T-helper 22 cell (primary cell): ENCODE measurements around the gene MRPL36.
"Not testable (repeated sequence)": the region's sequence is repeated elsewhere in the genome, so short reads cannot be mapped to it uniquely, and the experiment has no call there.

Experiments
- DNase-seq: peaks from one replicate; pipeline ENCODE4 v3.0.0-alpha.2; 2020; ENCODE audit warnings: low read depth

The MRPL36 gene

DNA sequence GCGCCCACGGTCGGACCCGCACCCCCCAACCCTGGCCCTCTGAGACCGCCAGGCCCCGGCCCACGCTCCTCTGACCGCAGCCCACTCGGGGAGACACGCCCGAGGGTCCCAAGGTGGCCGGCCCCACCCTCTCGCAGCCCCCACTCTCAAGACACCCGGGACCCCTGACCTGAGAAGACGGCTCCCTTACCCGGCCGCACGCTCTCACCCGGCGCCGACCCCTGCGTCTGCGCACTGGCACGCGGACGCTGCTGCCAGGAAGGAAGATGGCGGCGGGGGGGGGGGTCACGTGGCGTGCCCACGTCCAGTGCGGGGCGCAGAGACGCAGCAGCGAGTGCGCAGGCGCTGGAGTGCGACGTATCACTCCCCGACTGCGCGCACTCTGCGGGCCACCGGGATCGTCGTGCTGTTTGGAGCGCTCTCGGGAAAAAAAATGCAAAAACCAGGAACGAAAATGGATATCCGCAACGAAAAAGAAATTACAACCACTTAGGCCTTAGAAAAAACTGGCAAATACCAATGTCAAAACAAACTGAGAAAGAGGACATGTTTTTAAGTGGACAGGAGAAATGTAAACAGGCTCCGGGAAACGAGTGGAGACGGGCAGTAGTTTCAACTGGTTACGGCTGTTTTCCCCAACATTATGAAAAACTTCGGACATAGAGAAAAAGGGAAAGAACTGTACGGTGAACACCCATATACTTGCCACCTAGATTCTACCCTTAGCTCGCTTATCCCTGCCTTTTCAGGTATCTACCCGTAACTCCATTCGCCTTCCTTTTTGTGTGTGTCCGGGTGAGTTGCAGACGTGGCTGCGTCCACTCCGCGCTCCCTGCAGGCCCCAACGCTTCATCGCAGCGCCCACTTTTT lies at the start of gene MRPL36:
TSS of gene MRPL36 (minus strand) at position 236 of the 870 bp plus-strand sequence. CDS start 902 bp downstream, outside the sequence.
- peak; percentile 84 for DNase-seq

DNA sequence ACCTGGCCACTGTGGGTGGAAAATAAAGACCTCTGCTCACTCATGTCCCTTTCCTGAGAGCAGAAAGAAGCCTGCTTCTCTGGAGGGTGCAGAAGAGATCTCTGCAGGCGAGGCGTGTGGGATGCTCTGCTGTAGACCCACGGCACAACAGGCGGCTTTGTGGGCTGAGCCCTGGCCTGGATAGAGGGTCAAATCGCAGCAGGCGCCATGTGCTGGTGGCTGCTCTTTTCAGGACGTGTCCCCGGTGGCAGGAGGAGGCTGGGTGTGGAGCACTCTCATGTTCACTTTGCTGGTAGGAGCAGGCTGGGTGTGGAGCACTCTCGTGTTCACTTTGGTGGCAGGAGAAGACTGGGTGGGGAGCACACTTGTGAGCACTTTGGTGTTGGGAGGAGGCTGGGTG lies 48.0 kb upstream of the MRPL36 start:
- DNase-seq, result no peak

DNA sequence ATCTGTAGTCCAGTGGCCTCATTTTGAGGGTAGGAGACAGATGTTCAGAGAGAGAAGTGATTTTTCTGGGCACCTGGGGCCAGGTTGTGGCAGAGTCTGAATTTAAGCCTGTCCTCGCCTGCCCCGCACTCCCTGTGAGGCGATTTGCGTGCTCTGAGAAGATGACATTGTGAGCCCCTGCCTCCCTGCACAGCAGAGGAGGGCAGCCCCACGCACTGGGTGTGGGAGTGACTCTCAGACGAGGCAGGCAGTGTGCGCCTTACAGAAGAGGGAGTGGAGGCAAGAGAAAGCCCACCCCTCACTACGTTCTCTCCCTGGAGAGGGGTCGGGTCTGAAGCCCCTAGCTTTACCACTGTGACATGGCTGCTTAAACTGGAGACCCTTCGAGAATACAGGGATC lies 47.4 kb upstream of the MRPL36 start:
- DNase-seq, result no peak

DNA sequence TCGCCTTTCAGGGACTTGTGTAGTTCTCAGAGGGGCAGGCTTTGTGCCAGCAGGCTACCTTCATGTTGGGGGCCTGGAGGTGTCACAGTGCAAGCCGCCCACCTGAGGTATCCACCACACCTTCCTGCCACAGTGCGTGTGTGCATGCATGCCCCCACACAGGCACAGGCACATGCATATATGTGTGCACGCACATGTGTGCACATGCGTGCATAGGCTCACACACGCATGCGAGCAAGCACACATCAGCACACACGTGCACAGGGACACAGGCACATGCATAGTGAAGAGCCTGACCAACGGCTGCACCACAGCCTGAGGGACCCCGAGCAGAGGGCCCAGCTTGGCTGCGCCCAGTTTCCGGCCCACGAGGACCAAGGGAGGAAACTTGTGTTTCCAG lies 46.9 kb upstream of the MRPL36 start:
- DNase-seq, result no peak

DNA sequence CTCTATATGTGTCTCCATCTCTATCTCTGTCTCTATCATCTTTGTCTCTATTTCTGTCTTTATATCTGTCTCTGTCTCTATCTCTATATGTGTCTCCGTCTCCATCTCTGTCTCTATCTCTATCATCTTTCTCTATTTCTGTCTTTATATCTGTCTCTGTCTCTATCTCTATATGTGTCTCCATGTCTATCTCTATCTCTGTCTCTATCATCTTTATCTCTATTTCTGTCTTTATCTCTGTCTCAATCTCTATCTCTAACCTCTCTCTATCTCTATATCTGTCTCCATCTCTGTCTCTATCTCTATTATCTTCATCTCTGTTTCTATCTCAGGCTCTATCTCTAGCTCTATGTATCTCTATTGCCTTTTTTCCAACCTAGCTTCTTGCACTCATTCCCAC lies 46.1 kb upstream of the MRPL36 start:
- DNase-seq, result no peak

DNA sequence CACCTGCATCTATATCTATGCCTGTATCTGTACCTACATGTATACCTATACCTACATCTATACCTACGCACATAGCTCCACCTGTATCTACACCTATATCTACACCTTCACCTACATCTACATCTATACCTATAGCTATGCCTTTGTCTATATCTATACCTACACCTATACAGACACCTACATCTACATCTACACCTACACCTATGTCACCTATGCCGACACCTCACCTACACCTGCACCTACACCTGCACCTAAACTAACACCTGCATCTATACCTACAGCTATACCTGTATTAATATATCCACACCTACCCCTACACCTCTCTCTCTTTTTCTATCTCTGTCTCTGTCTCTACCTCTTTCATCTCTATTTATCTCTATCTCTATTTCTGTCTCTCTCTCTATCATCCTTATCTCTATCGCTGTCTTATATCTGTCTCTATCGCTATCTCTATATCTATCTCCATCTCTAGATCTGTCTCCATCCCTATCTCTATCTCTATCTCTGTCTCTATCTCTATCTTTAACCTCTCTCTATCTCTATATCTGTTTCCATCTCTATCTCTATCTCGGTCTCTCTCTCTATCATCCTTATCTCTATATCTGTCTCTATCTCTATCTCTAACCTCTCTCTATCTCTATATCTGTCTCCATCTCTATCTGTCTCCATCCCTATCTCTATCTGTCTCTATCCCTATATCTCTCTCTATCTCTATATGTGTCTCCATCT lies 45.2 kb upstream of the MRPL36 start:
- no peak for DNase-seq

DNA sequence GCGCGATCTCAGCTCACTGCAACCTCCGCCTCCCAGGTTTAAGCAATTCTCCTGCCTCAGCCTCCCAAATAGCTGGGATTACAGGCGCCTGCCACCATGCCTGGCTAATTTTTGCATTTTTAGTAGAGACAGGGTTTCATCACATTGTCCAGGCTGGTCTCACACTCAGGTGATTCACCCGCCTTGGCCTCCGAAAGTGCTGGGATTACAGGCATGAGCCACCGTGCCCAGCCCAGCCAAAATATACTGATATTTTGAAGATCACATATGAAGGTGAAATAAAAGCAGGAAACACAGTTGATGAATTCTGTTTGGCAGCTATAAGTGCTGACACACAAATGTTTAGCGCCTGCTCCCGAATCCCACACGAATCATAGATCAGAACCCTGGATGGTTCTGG lies 44.1 kb upstream of the MRPL36 start:
- DNase-seq, result not testable (repeated sequence)

DNA sequence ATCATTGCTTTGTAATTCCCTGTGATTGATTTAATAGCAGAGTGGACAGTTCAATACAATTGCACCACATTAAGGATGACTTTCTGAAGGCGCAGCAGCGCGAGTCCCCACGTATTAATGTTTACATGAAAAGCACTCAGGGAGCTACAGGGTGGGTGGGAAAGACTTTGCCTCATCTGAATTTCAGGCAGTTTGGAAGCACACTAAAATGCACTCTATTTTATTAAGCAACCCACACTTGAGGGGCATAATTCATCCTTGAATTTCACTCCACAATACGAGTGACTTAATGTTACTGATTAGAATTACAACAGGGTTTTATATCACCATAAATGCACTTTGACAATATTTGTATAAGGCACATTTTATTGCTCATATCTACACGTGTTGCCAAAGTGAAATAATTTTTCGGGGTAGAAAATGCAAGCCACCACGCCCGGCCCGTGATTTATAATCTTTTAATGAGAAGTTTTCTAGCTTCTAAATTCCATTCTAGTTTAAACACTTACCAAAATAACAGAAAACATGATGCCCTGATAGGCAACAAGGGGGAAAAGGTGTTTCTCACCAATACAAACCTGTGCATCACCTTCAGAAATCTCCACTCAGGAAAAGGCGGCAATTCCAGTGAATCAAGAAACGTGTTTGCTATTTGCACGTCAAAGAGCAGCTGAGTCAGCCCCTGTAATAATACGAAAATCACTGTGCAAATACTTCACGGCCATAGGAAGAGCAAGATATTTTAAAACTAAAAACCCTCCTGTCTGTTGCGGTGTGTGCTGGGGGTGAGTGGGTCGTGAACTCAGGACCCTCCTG lies 42.6 kb upstream of the MRPL36 start:
- DNase-seq, result no peak

DNA sequence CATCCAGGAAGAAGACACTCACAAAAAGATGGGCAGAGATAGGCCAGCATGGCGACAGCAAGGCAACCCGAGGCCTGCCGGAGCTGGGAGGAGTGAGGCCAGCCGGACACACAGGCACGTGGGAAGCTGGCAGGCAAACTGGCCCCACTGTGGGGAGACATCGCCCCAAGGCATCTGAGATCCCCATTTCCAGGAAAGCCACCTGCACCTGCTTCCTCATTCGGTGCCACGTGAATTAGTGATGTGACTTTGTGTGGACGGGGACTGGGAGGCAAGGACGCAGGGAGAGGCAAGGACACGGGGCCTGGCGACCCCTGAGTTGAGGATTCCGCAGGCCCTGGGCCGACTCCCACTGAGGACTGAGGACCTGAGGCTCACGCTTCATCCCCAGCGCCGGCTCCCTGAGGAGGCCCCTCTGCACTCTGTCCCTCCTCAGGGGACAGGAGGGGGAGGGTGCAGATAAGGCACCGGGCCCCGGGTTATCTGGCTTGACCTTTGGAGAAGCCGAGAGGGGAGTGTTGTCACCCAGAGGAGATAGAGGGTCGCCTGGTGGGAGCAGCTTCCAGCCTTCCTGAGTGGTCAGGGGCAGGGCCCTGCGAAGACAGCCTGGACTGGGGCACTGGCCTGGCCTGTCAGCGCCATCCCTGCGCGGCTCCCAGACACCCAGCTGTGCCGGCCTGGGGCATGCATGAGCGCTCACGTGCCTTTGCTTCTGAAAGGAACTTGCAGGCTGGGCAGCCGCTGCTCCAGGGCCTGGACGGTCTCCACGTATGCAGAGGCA lies 41.3 kb upstream of the MRPL36 start:
- DNase-seq, result no peak

DNA sequence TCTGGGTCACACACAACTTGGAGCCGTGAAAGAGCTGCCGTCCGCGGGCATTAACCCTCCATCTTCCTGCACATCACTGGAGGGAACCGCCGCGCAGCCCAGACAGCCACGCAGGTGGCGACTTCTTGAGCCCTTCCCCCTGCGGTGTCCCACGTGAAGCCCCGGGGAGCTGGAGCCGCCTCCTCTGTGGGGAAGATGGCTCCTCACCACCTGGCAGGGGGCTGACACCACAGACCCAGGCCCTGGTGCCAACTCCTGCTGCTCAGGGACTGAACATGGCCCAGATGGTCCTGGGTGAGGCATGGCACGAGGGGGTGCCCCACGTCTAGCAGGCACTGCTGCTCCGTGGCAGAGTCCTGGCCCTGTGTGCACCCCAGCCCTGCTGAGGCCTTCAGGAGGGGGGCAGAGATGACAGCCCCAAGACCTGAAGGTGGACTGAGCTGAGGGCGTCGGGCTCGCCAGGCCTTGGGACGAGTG lies 40.5 kb upstream of the MRPL36 start:
- DNase-seq, result no peak

DNA sequence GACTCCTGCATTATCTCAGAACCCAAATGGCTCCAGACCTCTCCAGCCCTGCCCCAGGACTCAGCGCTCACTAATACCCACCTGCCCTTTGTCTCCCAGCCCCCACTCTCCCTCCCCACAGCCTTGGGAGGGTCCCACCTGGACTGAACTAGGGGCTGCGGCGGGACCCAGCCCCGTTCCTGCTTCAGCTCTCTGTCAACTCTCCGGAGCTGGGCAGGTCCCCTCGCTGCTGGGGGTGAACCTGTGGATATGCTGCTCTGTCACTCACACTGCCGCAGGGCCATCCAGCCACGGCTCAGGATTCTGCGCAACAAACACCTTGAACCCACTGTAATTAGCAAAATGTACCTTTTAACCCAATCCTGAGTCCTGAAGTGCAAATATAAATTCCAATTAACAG lies 38.4 kb upstream of the MRPL36 start:
- no peak for DNase-seq

DNA sequence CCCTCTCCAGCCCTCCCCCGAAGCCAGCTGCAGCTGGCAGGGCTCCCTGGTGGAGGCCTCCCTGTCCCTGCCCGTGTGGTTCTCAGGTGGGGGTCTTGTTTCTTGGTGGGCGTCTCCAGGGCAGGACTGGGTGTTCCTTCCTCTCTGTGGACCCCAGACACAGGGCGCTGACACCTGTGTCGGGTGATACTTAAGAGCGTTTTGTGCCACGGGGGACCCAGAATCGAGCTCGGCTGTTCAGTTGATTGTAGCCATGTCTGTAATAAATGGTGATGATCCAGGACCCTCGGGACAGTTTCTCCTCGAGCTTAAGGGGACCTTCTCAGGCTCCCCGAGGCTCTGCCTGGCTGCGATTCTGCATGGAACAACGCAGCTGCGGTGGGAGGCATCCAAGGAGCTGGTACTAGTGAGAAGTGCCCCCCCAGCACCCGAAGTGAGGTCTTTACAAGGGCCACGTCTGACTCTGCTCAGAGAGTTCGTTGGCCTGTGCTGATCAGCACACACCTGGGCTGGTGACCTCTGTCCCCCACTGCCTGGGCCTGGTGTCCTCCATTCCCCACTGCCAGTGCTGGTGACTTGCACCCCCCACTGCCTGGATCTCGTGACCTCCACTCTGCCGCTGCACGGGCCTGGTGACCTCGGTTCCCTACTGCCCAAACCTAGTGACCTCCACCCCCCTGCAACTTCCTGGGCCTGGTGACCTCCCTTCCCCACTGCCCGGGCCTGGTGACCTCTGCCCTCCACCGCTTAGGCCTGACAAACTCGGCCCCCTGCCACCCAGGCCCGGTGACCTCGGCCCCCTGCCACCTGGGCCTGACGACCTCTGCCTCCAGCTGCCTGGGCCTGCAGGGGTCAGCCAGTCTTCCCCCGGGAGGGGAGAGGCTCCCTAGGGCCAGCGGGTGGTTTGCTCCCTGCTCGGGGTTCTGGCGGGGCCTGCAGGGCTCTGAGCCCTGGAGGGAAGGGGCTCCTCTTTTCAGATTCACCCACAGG lies 37.5 kb upstream of the MRPL36 start:
- DNase-seq, result no peak

DNA sequence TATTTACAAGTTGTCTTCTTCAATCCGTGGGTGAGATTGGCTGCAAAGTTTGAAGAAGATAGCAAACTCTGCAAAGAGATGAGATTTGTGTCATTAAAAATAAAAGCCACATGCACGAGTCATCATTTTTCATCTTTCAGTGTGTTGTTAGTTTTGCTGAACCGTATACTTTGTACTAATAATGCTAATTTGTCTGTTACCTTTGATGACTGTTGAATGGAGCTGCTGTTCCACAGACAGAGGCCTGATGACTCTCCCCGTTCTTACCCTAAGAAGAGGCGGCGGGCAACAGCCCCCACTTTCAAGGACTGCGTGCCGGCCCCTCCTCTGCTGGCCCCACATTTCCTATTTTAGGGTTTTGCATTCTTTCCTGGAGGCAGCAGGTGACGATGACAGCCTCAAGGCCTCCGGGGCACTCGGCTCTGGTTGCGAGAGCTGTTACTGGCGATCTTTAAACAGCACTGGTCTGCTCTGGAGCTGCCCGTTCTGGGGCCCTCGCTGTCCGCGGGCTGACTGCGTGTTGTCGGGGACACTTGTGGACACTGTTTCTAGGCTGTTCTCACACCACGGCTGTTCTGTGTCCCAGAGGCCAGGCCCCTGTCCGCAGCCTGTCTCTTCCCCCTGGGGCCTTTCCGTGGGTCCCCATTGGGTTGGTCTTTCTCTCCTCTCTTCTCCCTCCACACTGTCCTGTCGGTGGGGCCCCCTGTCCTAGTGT lies 36.7 kb upstream of the MRPL36 start:
- no peak for DNase-seq

DNA sequence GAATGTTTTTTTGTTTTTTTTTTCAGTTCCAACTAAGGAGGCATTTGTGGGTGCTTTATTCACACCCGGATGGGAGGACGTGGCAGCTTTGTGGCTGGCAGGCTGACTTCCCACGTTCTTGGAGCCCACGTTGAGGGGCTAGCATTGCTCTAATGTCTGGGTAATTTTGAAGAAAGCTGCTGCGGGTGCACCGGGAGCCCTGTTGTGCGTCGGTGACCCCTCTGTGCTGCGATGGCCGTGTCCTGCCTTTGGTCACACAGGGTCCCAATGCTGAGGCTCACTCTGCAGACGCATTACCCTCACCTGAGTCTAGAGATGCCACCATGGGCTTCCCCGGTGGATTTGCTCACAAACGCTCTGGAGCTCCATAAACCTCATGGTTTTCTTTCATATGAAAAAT lies 35.8 kb upstream of the MRPL36 start:
- DNase-seq, result no peak

DNA sequence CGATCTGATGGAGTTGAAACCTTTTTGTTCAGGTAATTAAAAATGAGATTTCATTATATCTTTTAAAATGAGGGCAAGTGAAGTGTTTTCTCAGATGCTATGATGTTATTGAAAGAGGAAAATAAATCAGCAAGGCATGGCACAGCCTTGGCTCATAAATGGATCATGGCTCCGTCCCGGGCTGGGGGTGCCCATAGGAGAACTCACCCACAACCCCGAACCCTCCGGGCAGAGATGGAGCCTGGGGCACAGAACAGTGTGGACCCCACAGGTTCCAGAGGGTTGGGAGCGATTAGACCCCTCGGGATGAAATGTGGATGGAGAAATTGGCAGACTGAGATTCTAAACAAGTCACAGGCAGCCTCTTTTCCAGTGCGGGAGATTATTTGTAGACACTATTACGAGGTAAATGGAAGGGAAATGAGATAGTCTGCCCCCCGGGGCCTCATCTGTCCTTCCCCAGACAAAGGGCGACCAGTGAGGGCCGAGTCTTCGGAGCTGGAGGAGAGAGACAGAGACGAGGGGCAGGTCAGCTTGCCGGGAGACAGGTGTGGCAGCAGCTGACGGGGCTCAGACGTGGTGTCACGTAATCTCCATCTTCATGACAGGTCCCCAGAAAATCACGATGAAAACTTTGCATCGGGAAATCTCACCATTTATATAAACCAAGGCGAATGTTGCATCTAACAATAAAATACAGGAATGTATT lies 35.2 kb upstream of the MRPL36 start:
- no peak for DNase-seq

DNA sequence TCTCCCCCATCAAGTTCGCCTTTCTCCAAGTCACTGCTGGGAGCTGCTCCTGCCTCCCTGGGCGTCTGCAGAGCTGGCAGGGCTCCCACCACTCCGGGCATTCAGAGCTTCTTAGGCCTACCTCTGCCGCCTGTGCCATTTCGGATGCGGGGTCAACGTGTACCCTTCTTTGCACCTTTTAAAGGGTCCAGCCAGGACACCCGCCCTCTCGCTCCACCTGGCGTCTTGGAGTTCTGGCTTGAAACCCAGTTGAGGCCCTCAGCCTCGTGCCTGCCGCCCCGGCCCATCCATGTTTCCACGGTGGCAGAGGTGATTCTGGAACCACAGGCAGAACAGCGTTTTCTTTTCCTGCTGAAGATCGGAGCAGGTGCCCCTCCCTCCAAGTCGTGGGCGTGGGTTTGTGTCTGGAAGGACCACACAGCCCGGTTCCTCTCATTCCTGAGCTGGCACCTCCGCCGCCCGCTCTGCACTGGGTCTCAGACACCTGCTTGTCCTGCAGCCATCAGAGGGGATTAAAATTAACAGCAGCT lies 34.5 kb upstream of the MRPL36 start:
- DNase-seq, result no peak

DNA sequence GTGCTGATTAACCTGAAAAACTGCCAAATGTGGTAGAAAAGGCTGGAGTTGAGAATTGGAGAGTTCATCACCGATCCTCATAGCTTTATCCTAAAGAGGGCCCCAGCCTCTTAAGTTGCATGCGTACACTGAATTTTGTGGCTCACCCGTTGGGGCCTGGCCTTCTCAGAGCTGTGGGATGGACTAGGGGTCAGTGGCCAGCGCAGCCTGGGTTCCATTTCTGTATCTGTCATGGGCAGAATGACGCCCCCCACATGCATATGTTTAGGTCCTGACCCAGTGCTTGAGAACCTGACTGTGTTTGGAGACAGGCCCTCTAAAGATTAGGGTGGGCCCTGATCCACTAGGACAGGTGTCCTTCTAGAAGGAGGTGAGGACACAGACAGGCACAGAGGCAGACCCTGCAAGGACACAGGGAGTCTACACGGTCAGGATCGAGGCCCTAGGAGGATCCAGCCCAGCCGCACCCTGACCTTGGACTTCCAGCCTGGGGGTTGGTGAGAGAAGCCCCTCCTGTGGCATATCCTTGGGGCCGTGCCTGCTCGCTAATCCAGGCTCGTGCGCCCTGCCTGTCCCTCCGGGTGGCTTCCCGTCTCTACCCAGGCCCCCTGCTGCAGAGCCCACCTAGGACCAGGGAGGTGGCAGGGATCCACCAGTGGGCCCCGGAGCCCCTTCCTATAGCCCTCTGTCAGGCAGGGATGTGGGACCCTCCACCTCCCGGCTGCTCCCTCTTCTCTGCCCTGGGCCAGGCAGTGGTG lies 33.8 kb upstream of the MRPL36 start:
- DNase-seq, result no peak
